KBM-7 (cell line): Measurements from ENCODE around the gene PRR33.
A peak's percentile ranks its signal among the peaks of the same experiment; 100 is the strongest.

ENCODE experiments used
- DNase-seq: peaks from one replicate; pipeline ENCODE4 v3.0.0-alpha.2; 2015
- in situ Hi-C: fragments of 300-500 bp; cut with MboI; formaldehyde crosslinking; loops from 2 replicates; pipeline ENCODE4 v1.14.3; 2020; ENCODE audit warnings: low sequenced_read_pairs, low pct_unique_long_range_greater_than_20kb, mixed read lengths

The PRR33 gene

GRCh38 chr11:1844221-1845094 is 47.2 kb downstream of the PRR33 start:
- peak; percentile 33 for DNase-seq
- in situ Hi-C loops, result no loop called here

GRCh38 chr11:1843796-1844195 is 47.9 kb downstream of the PRR33 start:
- DNase-seq, result no peak
- in situ Hi-C loops, result no loop called here

GRCh38 chr11:1843098-1843473 is 48.6 kb downstream of the PRR33 start:
- no peak for DNase-seq
- in situ Hi-C loops, result no loop called here

GRCh38 chr11:1842149-1843097 is 49.3 kb downstream of the PRR33 start:
- DNase-seq, result no peak
- in situ Hi-C loops, result no loop called here

- in situ Hi-C loops, result no loop called here
- DNase-seq, result no peak
Observed at GRCh38 chr11:1841511-1842148, 50.1 kb downstream of the PRR33 start.

GRCh38 chr11:1840780-1841480 is 50.8 kb downstream of the PRR33 start:
- in situ Hi-C loops, result no loop called here
- no peak for DNase-seq

GRCh38 chr11:1839924-1840779 is 51.5 kb downstream of the PRR33 start:
- in situ Hi-C loops, result no loop called here
- DNase-seq, result peak; percentile 69

- in situ Hi-C loops, result no loop called here
- no peak for DNase-seq
Observed at GRCh38 chr11:1839204-1839923, 52.3 kb downstream of the PRR33 start.

- in situ Hi-C loops, result no loop called here
- DNase-seq, result no peak
Observed at GRCh38 chr11:1838426-1839144, 53.1 kb downstream of the PRR33 start, which contains the start of gene TNNI2. TSS of gene TNNI2 (plus strand) at chr11:1838981. CDS start at chr11:1839697, 716 bp downstream.
